Left lobe of liver (tissue), 2 donors: ENCODE measurements around the gene CENPC. TPM values are rescaled to one million over a fixed set of nuclear protein-coding genes. Genes with fewer than 3 reads are reported as not detected.
"Not testable (repeated sequence)": the region's sequence is repeated elsewhere in the genome, so short reads cannot be mapped to it uniquely, and the experiment has no call there.

ENCODE experiments used
- ATAC-seq: fragments of 200-7000 bp; cut with Tn5 transposase; one replicate; pipeline ENCODE4 v1.9.1; 2020; ENCODE audit warnings: mild to moderate bottlenecking, moderate library complexity
- DNase-seq: peaks from one replicate; pipeline ENCODE4 v3.0.0-alpha.2; 2020; ENCODE audit warnings: low spot score
- total RNA-seq: library from RNA; stranded (reverse); gene quantifications from one replicate; pipeline ENCODE4 v1.2.1, GENCODE V29; 2021
- donor health status: DM: no; HTN: no; CAD: no; lungs with moderate emphysema.
- donor health status: DM: no; HTN: yes; CAD: no.

Gene CENPC
- total RNA-seq, 1 donor from 2014 or later = 7.3 TPM

GRCh38 chr4:67483868-67484602 is 61.3 kb downstream of the CENPC start:
- DNase-seq (no peak), ATAC-seq (no peak)

- DNase-seq (no peak), ATAC-seq (no peak)
Measured at GRCh38 chr4:67480810-67481209, 64.5 kb downstream of the CENPC start.

- ATAC-seq (no peak), DNase-seq (no peak)
Measured at GRCh38 chr4:67475155-67475554, 70.1 kb downstream of the CENPC start.

- no peak for DNase-seq
- no peak for ATAC-seq
Measured at GRCh38 chr4:67470871-67471270, 74.4 kb downstream of the CENPC start.

GRCh38 chr4:67468830-67469229 is 76.5 kb downstream of the CENPC start:
- DNase-seq (no peak), ATAC-seq (no peak)

GRCh38 chr4:67466751-67467150 is 78.6 kb downstream of the CENPC start:
- no peak for DNase-seq
- no peak for ATAC-seq

- DNase-seq (no peak), ATAC-seq (no peak)
Measured at GRCh38 chr4:67465763-67466052, 79.6 kb downstream of the CENPC start.

GRCh38 chr4:67465032-67465762 is 80.1 kb downstream of the CENPC start:
- DNase-seq (no peak), ATAC-seq (no peak)

GRCh38 chr4:67460574-67460973 is 84.7 kb downstream of the CENPC start:
- DNase-seq (no peak), ATAC-seq (no peak)

- no peak for DNase-seq
- ATAC-seq = no peak
Measured at GRCh38 chr4:67459164-67459563, 86.1 kb downstream of the CENPC start.

- DNase-seq (no peak), ATAC-seq (no peak)
Measured at GRCh38 chr4:67456577-67457196, 88.6 kb downstream of the CENPC start.

- ATAC-seq, DNase-seq: not testable (repeated sequence)
Measured at GRCh38 chr4:67452846-67453205, 92.5 kb downstream of the CENPC start.

- DNase-seq (no peak), ATAC-seq (no peak)
Measured at GRCh38 chr4:67452100-67452845, 93.0 kb downstream of the CENPC start.

- no peak for DNase-seq
- ATAC-seq = no peak
Measured at GRCh38 chr4:67451464-67451863, 93.8 kb downstream of the CENPC start.

- no peak for DNase-seq
- no peak for ATAC-seq
Measured at GRCh38 chr4:67448621-67449020, 96.7 kb downstream of the CENPC start.

- ATAC-seq (no peak), DNase-seq (no peak)
Measured at GRCh38 chr4:67447873-67448272, 97.4 kb downstream of the CENPC start.

- no peak for ATAC-seq
- no peak for DNase-seq
Measured at GRCh38 chr4:67446811-67447210, 98.5 kb downstream of the CENPC start.

GRCh38 chr4:67445881-67446280 is 99.4 kb downstream of the CENPC start:
- not testable (repeated sequence) for DNase-seq, ATAC-seq

GRCh38 chr4:67438975-67439374 is 106.3 kb downstream of the CENPC start:
- DNase-seq (no peak), ATAC-seq (no peak)

GRCh38 chr4:67437974-67438713 is 107.2 kb downstream of the CENPC start:
- no peak for ATAC-seq
- DNase-seq = no peak

- no peak for ATAC-seq
- DNase-seq = no peak
Measured at GRCh38 chr4:67436742-67437141, 108.6 kb downstream of the CENPC start.
